RWPE2 (cell line): ENCODE measurements around the gene CASP7.

Experiments used
- ATAC-seq: fragments of 200-7000 bp; cut with Tn5 transposase; 3 replicates; pipeline ENCODE4 v1.9.1; 2021; ENCODE audit warnings: low read depth
- DNase-seq: peaks from one replicate; pipeline ENCODE4 v3.0.0-alpha.2; 2020; ENCODE audit warnings: low spot score
- H3K27ac ChIP-seq: fragments of 450-650 bp; 2 replicates; pipeline ENCODE4 v1.5.1; 2017; ENCODE audit warnings: mild to moderate bottlenecking; ENCODE audit not compliant: poor library complexity, severe bottlenecking
- H3K27me3 ChIP-seq: fragments of 250-450 bp; sonication (Bioruptor Pico); 2 replicates; pipeline ENCODE4 v1.5.1; 2021; ENCODE audit warnings: mild to moderate bottlenecking, moderate library complexity; ENCODE audit not compliant: insufficient read depth, poor library complexity, severe bottlenecking
- H3K36me3 ChIP-seq: fragments of 250-450 bp; sonication (Bioruptor Pico); 2 replicates; pipeline ENCODE4 v1.5.1; 2020; ENCODE audit warnings: low read depth, mild to moderate bottlenecking, moderate library complexity
- H3K4me1 ChIP-seq: fragments of 250-450 bp; sonication (Bioruptor Pico); 2 replicates; pipeline ENCODE4 v1.5.1; 2021; ENCODE audit warnings: mild to moderate bottlenecking, moderate library complexity; ENCODE audit not compliant: insufficient read depth, poor library complexity, severe bottlenecking
- H3K4me3 ChIP-seq: fragments of 250-450 bp; sonication (Bioruptor Pico); 2 replicates; pipeline ENCODE4 v1.5.1; 2021; ENCODE audit warnings: mild to moderate bottlenecking, moderate library complexity; ENCODE audit not compliant: severe bottlenecking
- H3K9me3 ChIP-seq: fragments of 250-450 bp; sonication (Bioruptor Pico); 2 replicates; pipeline ENCODE4 v1.5.1; 2021; ENCODE audit warnings: mild to moderate bottlenecking, moderate library complexity; ENCODE audit not compliant: severe bottlenecking
- TF ChIP-seq, protein P1 (sequence below): fragments of 450-650 bp; IDR thresholded peaks from one replicate; pipeline ENCODE4 v1.5.1; 2017; ENCODE audit warnings: mild to moderate bottlenecking, moderate library complexity; ENCODE audit not compliant: poor library complexity, severe bottlenecking

The CASP7 gene

DNA sequence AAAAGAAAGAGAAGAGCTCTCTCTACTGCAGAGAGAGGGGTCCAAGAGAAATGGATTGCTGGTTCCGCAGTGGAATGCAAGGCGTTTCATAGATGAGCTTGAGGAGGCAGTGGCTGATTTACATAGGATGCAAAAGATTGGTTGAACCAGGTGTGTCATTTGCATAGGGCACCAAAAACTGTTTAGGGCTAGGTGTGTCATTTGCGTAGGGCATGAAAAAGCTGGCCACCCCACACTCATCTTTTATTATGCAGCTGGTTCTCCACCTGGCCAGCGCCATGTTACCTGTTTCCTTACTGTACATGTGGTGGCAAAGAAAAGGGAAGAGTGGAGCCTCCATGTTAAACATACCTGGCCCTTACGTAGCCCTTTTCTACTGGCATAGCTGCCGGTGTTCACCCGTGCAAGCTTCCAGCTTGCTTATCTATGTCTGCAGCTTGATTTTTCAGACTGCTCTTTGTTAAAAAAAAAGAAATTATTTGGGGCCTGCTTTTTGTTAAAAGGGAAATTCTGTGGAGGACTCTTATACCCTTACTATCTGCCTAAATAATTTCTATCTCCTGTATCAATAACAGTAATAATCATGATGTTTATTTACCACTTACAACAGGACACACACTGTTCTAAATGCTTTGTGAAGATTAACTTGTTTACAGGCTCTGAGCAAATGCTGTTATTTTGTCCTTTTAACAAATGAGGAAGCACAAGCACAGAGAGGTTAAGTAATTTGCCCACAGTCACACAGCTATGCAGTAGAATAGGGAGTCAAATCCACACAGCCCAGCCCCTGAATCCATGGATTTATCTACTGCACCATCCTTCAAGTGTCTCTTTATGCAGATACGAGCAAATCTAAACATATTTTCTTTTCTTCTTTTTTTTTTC, 33.3 kb downstream of the CASP7 start:
- Histone ChIP-seq H3K4me3 (no peak overlapping the region), H3K4me1 (no peaks in the 10 kb centered on the region), H3K9me3 (no peaks in the 10 kb centered on the region), H3K27ac (no peak overlapping the region), H3K36me3 (no peaks in the 10 kb centered on the region; the same call in 1 of the 2 replicates), H3K27me3 (no peaks in the 10 kb centered on the region)
- ATAC-seq (no peak), DNase-seq (no peak)
- TF ChIP-seq, protein P1, sequence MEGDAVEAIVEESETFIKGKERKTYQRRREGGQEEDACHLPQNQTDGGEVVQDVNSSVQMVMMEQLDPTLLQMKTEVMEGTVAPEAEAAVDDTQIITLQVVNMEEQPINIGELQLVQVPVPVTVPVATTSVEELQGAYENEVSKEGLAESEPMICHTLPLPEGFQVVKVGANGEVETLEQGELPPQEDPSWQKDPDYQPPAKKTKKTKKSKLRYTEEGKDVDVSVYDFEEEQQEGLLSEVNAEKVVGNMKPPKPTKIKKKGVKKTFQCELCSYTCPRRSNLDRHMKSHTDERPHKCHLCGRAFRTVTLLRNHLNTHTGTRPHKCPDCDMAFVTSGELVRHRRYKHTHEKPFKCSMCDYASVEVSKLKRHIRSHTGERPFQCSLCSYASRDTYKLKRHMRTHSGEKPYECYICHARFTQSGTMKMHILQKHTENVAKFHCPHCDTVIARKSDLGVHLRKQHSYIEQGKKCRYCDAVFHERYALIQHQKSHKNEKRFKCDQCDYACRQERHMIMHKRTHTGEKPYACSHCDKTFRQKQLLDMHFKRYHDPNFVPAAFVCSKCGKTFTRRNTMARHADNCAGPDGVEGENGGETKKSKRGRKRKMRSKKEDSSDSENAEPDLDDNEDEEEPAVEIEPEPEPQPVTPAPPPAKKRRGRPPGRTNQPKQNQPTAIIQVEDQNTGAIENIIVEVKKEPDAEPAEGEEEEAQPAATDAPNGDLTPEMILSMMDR: no peak

DNA sequence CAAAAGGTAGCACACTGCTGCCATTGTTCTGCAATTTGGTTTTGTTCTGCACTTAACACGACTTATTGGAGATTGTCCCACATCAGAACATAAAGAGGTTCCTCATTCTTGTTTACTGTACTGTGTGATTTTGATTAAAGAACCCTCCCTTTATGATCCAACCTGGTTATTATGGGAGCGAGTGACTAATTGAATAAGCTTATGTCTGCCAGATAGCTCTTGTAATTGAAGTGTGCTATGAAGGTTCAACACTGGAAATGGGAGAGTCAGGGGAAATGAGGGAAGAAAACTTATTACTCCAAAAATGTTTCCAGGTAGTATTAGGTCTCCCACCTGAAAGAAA, 33.9 kb downstream of the CASP7 start:
- no peaks in the 10 kb centered on the region for H3K9me3 ChIP-seq
- no peak overlapping the region for H3K27ac ChIP-seq
- DNase-seq (no peak), ATAC-seq (no peak)
- H3K4me1 ChIP-seq: no peaks in the 10 kb centered on the region
- TF ChIP-seq, protein P1: no peak
- no peak overlapping the region for H3K4me3 ChIP-seq
- no peaks in the 10 kb centered on the region; the same call in 1 of the 2 replicates for H3K36me3 ChIP-seq
- H3K27me3 ChIP-seq: no peaks in the 10 kb centered on the region

DNA sequence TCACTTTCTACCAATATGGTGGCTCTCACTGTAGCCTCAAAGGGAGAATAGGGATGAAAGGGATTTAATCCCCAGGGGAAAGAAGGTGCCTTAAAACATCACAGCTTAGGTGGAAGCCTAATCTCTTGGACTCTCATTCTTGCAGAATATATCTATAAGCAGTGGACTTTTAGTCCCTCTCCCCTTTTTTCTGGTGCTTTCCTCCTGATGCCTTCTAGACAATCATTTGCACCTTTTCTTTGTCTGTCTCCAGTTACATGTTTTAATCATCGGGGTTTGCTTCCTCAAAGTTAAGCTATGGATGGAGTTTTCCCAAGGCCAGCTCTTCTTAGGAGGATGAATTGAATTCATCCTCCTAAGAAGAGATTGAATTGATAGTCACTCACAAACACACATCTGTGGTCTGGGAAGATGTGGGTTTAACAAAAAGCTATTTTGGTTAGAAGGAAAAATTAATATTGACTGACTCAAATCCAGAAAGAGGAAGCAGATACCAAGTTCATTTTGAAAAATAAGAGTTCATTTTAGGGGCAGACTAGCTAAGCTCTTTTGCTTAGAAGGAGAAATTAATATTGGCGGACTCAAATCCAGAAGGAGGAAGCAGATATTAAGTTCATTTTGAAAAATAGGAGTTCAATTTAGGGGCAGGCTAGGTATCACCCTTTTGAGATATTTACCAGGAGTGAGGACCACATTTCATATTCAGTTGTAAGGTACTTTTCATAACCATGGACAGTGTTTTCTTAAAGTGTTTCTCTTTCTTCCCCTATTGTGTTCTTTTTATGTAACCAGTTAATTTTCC, 36.6 kb downstream of the CASP7 start:
- Histone ChIP-seq H3K27me3 (no peaks in the 10 kb centered on the region), H3K36me3 (no peaks in the 10 kb centered on the region), H3K9me3 (no peaks in the 10 kb centered on the region), H3K4me1 (no peaks in the 10 kb centered on the region), H3K27ac (no peak overlapping the region), H3K4me3 (no peak overlapping the region)
- DNase-seq (no peak), ATAC-seq (no peak)
- TF ChIP-seq, protein P1: no peak

DNA sequence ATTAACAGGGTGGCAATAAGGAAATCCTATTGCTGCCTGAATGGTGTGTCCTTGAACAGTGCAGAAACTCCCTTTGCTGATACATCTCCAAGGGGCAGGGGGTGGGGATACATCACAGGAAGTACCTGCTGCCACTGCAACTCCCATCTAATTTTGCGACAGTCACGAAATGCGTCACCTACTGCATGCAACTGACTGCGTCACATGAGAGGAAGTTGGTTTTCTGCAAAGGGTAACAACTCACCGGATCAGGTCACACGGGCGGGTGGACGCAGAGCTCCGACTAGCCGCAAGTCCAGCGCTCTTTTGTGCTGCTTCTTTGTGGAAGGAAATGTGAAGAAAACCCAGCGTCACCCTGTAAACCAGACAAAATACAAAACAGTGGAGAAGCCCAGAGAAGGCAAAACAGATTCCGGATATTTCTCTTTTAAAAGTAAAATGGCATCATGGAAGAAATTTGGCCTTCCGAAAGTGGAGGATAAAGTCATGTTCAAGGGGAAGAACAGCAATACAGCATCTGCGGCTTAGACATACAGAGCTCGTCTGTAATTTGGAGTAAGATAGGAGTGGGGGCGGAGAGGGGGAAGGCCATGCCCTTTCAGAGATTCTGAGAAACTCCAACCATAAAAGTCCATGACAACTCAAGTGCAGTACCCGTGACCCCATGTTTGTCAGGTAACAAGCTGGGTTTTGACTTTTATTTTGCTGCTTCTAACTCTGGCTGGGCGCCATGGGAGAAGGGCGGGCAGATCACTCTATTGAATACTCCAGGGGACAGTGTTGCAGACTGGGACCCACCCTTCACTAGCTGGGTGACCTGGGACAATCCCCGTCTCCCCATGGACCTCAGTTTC, 39.5 kb downstream of the CASP7 start:
- no peak for ATAC-seq
- H3K4me3 ChIP-seq: no peak overlapping the region
- H3K36me3 ChIP-seq: peaks cover 13% of the 10 kb centered on the region
- no peaks in the 10 kb centered on the region for H3K4me1 ChIP-seq
- H3K27ac ChIP-seq: no peak overlapping the region
- no peaks in the 10 kb centered on the region for H3K9me3 ChIP-seq
- no peak for DNase-seq
- no peaks in the 10 kb centered on the region for H3K27me3 ChIP-seq
- TF ChIP-seq, protein P1: no peak
